HepG2 (cell line): Measurements from ENCODE around the gene ABCC3. TPM values are rescaled to one million over a fixed set of nuclear protein-coding genes. Genes with fewer than 3 reads are reported as not detected.
A peak's percentile ranks its signal among the peaks of the same experiment; 100 is the strongest.

Experiments used
- FOXP1 ChIP-seq, 2 experiments: fragments of 450-650 bp in 1 of 2; IDR thresholded peaks; 2 replicates each; pipeline ENCODE4 v1.6.1; 2017 to 2018; ENCODE audit warnings: antibody characterized with exemption in 1 of 2
- HCFC1 ChIP-seq: fragments of 150-350 bp; IDR thresholded peaks from 2 replicates; pipeline ENCODE4 v1.6.1; 2014; ENCODE audit warnings: low read depth, low read length
- KDM5B ChIP-seq: sonication (generic); formaldehyde crosslinking; IDR thresholded peaks from 2 replicates; pipeline ENCODE4 v1.4.0; 2020; ENCODE audit warnings: missing genetic modification reagents, mild to moderate bottlenecking, borderline replicate concordance
- NFKBIZ ChIP-seq: IDR thresholded peaks from 2 replicates; pipeline ENCODE4 v1.6.1; 2018; ENCODE audit warnings: missing genetic modification reagents, missing compliant biosample characterization
- PLRG1 ChIP-seq: fragments of 450-650 bp; conservative IDR thresholded peaks from 2 replicates; pipeline ENCODE4 v1.6.1; 2016
- RAD51 ChIP-seq: fragments of 450-650 bp; IDR thresholded peaks from 2 replicates; pipeline ENCODE4 v1.6.1; 2016; ENCODE audit warnings: borderline replicate concordance
- TCF12 ChIP-seq, 2 experiments: fragments of 450-650 bp in 1 of 2; sonication (generic) in 1 of 2; formaldehyde crosslinking in 1 of 2; IDR thresholded peaks; 2 replicates each; pipeline versions ENCODE4 v1.6.1 to v1.8.0; 2017 to 2022; ENCODE audit warnings: antibody characterized with exemption in 1 of 2, mild to moderate bottlenecking in 1 of 2, missing genetic modification reagents in 1 of 2, moderate library complexity in 1 of 2
- THAP11 ChIP-seq: IDR thresholded peaks from 2 replicates; pipeline ENCODE4 v1.6.1; 2016; ENCODE audit warnings: missing biosample characterization, missing genetic modification reagents
- YEATS4 ChIP-seq: sonication (generic); formaldehyde crosslinking; IDR thresholded peaks from 2 replicates; pipeline ENCODE4 v1.4.0; 2020; ENCODE audit warnings: missing genetic modification reagents, borderline replicate concordance
- ZNF572 ChIP-seq: sonication (generic); formaldehyde crosslinking; IDR thresholded peaks from 2 replicates; pipeline ENCODE4 v1.5.1; 2020; ENCODE audit warnings: mild to moderate bottlenecking, missing genetic modification reagents
- polyA plus RNA-seq, 8 experiments: library from polyadenylated mRNA; depleted of rRNA in 3 of 8; stranded (reverse) in 7 of 8; unstranded in 1 of 8; fragments of >200 nt; fragmentation: Illumina TruSeq in 4 of 8; extraction: Trizol in 4 of 8; gene quantifications; 2 replicates each; pipeline versions ENCODE4 v1.2.1 to v1.2.3, GENCODE V29; 2011 to 2016; ENCODE audit warnings: low read depth in 4 of 8, missing spikeins in 1 of 8, mixed read lengths in 1 of 8; ENCODE audit not compliant: insufficient read depth in 1 of 8
- total RNA-seq, 5 experiments: library from RNA; depleted of rRNA; stranded (reverse); fragments of >200 nt; fragmentation: Illumina TruSeq; extraction: Trizol; gene quantifications; 2 replicates each; pipeline ENCODE4 v1.2.3, GENCODE V29; 2016; ENCODE audit warnings: low read depth in 1 of 5
- TF ChIP-seq, protein P1 (sequence below): sonication (generic); formaldehyde crosslinking; IDR thresholded peaks from 2 replicates; pipeline ENCODE4 v1.4.0; 2020; ENCODE audit warnings: low read depth, mild to moderate bottlenecking, missing genetic modification reagents
- TF ChIP-seq, protein P2 (sequence below): sonication (generic); formaldehyde crosslinking; IDR thresholded peaks from 2 replicates; pipeline ENCODE4 v1.5.1; 2020; ENCODE audit warnings: mild to moderate bottlenecking, missing genetic modification reagents, borderline replicate concordance
- TF ChIP-seq, protein P3 (sequence below): sonication (generic); formaldehyde crosslinking; IDR thresholded peaks from 2 replicates; pipeline ENCODE4 v1.8.1; 2022; ENCODE audit warnings: low read depth, mild to moderate bottlenecking, missing genetic modification reagents
- TF ChIP-seq, protein P4 (sequence below): sonication (generic); formaldehyde crosslinking; IDR thresholded peaks from 2 replicates; pipeline ENCODE4 v1.5.0; 2020; ENCODE audit warnings: missing genetic modification reagents
- TF ChIP-seq, protein P5 (sequence below): sonication (generic); formaldehyde crosslinking; IDR thresholded peaks from 2 replicates; pipeline ENCODE4 v1.8.1; 2023; ENCODE audit warnings: mild to moderate bottlenecking, moderate library complexity, missing genetic modification reagents
- TF ChIP-seq, protein P6 (sequence below): IDR thresholded peaks from 2 replicates; pipeline ENCODE4 v1.6.1; 2012; ENCODE audit warnings: inconsistent platforms

Gene ABCC3
- total and polyA plus RNA-seq, 2 of the 13 experiments (the other 11 are each of a cell fraction or from before 2014, with no cell fraction given): 25.2 to 50.7 TPM

DNA sequence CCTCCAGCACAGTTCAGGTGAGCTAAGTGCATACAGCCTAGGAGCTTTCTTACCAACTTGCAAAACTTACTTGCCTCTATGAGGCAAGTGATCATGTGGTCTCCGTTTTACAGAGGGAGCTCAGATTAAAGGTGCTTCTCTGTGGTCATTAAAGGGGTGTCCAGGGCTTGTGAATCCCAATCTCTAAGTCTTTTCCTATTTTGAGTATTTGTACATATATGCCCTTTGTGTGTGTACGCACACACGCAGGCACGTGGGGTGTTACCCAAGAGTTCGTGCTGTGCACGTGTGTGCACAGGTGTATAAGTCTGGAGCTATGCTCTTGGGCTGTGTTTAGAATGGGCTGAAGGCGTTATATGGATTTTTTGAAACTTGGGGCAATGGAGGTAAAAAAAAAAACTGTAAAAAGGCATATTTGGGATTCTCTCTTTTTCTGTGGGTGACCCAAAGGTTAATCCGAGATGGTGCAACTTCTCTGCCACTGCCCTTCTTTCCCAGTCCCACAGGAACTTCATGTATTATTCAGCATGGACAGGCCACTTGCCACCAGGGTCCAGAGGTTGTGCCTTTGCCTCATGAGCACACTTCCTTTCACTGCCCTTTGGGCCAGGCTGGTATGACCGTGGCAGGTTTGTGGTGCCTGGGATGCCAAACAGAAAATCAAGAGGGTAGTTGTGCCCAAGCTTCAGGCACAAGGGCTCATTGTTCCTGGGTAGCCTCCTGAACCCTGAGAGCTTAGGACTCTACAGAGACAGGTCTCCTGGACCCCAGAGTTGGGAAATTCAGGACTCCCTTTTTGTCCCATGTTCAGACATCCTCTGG, 1.5 kb downstream of the ABCC3 start (continued):
- TF ChIP-seq, protein P1, sequence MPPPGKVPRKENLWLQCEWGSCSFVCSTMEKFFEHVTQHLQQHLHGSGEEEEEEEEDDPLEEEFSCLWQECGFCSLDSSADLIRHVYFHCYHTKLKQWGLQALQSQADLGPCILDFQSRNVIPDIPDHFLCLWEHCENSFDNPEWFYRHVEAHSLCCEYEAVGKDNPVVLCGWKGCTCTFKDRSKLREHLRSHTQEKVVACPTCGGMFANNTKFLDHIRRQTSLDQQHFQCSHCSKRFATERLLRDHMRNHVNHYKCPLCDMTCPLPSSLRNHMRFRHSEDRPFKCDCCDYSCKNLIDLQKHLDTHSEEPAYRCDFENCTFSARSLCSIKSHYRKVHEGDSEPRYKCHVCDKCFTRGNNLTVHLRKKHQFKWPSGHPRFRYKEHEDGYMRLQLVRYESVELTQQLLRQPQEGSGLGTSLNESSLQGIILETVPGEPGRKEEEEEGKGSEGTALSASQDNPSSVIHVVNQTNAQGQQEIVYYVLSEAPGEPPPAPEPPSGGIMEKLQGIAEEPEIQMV (CRISPR knock-in tag): 0 out of 2 replicates have a peak, but pooled peaks have one; percentile 22
- TF ChIP-seq, protein P2, sequence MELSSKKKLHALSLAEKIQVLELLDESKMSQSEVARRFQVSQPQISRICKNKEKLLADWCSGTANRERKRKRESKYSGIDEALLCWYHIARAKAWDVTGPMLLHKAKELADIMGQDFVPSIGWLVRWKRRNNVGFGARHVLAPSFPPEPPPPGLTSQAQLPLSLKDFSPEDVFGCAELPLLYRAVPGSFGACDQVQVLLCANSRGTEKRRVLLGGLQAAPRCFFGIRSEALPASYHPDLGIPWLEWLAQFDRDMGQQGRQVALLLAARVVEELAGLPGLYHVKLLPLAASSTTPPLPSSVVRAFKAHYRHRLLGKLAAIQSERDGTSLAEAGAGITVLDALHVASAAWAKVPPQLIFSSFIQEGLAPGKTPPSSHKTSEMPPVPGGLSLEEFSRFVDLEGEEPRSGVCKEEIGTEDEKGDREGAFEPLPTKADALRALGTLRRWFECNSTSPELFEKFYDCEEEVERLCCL (CRISPR knock-in tag): no peak
- TF ChIP-seq, protein P3, sequence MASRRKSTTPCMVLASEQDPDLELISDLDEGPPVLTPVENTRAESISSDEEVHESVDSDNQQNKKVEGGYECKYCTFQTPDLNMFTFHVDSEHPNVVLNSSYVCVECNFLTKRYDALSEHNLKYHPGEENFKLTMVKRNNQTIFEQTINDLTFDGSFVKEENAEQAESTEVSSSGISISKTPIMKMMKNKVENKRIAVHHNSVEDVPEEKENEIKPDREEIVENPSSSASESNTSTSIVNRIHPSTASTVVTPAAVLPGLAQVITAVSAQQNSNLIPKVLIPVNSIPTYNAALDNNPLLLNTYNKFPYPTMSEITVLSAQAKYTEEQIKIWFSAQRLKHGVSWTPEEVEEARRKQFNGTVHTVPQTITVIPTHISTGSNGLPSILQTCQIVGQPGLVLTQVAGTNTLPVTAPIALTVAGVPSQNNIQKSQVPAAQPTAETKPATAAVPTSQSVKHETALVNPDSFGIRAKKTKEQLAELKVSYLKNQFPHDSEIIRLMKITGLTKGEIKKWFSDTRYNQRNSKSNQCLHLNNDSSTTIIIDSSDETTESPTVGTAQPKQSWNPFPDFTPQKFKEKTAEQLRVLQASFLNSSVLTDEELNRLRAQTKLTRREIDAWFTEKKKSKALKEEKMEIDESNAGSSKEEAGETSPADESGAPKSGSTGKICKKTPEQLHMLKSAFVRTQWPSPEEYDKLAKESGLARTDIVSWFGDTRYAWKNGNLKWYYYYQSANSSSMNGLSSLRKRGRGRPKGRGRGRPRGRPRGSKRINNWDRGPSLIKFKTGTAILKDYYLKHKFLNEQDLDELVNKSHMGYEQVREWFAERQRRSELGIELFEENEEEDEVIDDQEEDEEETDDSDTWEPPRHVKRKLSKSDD (CRISPR knock-in tag): no peak
- no peak for TF ChIP-seq KDM5B (CRISPR knock-in tag)
- no peak for TF ChIP-seq FOXP1 (IDR thresholded peaks at IDR 0.05)
- peak; percentile 16; the same call in 1 of the 2 replicates for TF ChIP-seq FOXP1 (CRISPR knock-in tag; IDR thresholded peaks at IDR 0.05)
- TF ChIP-seq, protein P4, sequence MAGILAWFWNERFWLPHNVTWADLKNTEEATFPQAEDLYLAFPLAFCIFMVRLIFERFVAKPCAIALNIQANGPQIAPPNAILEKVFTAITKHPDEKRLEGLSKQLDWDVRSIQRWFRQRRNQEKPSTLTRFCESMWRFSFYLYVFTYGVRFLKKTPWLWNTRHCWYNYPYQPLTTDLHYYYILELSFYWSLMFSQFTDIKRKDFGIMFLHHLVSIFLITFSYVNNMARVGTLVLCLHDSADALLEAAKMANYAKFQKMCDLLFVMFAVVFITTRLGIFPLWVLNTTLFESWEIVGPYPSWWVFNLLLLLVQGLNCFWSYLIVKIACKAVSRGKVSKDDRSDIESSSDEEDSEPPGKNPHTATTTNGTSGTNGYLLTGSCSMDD (CRISPR knock-in tag): no peak
- TF ChIP-seq RAD51: no peak
- TF ChIP-seq THAP11 (CRISPR knock-in tag): peak; percentile 50; the same call in 1 of the 2 replicates
- TF ChIP-seq, protein P5, sequence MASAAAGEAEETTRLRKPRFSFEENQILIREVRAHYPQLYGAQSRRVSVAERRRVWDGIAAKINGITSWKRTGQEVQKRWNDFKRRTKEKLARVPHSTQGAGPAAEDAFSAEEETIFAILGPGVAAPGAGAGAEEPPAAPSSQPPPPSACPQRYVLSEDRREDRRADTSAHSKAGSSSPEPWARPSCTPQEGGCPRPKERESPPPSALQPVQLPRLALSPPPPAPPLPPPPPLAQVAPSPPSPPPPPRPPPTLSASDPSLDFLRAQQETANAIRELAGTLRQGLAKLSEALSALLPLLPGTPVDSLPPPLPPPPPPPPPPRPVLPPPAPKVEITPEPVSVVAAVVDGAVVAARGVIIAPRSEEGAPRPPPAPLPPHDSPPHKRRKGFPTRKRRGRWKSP (CRISPR knock-in tag): peak; percentile 2; the same call in 1 of the 2 replicates
- peak; percentile 86 for TF ChIP-seq YEATS4 (CRISPR knock-in tag)
- TF ChIP-seq TCF12 (IDR thresholded peaks at IDR 0.05): no peak
- 0 out of 2 replicates have a peak, but pooled peaks have one; percentile 17 for TF ChIP-seq TCF12 (CRISPR knock-in tag; IDR thresholded peaks at IDR 0.05)
- TF ChIP-seq, protein P6, sequence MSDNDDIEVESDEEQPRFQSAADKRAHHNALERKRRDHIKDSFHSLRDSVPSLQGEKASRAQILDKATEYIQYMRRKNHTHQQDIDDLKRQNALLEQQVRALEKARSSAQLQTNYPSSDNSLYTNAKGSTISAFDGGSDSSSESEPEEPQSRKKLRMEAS: peak; percentile 82
- peak; percentile 67; the same call in 1 of the 2 replicates for TF ChIP-seq NFKBIZ
- no peak for TF ChIP-seq PLRG1
- TF ChIP-seq HCFC1: no peak
- no peak for TF ChIP-seq ZNF572 (CRISPR knock-in tag)
